Astrocyte of the cerebellum (primary cell): Measurements from ENCODE around the gene PLA2G4C.

ENCODE experiments used
- DNase-seq: peaks from one replicate; pipeline ENCODE4 v3.0.0-alpha.2; 2011; ENCODE audit warnings: low read depth
- H3K4me3 ChIP-seq: 2 replicates; pipeline ENCODE4 v1.5.1; 2011; ENCODE audit warnings: mild to moderate bottlenecking, low read depth, low read length, moderate library complexity
- in situ Hi-C: cut with HindIII; loops from 2 replicates; pipeline ENCODE4 v1.10.0; 2017; ENCODE audit warnings: low sequenced_read_pairs
- TF ChIP-seq, protein P1 (sequence below): IDR thresholded peaks from 2 replicates; pipeline ENCODE4 v1.5.1; 2012; ENCODE audit warnings: low read length, low read depth, moderate library complexity, mild to moderate bottlenecking; ENCODE audit errors: missing control alignments

The PLA2G4C gene, protein sequence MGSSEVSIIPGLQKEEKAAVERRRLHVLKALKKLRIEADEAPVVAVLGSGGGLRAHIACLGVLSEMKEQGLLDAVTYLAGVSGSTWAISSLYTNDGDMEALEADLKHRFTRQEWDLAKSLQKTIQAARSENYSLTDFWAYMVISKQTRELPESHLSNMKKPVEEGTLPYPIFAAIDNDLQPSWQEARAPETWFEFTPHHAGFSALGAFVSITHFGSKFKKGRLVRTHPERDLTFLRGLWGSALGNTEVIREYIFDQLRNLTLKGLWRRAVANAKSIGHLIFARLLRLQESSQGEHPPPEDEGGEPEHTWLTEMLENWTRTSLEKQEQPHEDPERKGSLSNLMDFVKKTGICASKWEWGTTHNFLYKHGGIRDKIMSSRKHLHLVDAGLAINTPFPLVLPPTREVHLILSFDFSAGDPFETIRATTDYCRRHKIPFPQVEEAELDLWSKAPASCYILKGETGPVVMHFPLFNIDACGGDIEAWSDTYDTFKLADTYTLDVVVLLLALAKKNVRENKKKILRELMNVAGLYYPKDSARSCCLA

DNA sequence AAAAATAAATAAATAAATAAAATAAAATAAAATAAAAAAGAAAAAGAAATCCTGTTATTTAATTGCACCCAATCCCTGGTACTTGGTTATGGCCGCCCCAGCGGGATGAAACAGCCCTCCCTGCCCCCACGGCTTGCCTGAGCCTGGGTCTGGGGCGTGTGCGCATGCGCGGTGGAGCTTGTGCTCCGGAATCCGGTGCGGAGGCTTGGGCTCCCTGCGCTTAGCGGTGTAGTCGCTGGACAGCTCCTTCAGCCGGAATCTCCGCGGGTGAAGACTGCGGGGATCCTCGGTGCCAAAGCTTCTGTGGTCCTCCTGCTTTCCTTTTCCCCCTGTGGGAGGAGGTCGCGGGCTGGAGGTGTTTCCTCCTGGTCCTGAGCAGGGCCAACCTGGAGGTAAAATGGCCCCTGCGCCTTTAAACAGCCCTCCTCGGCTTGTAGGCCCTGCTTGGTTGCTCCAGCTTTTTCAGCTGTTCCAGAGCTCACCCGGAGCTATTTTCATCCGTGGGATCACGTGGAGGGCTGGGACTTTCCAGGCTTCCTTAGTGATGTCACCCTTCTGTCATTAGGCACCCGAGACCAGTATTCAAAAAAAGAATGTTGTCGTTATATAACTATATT is at the start of gene PLA2G4C:
PLA2G4C (minus strand) TSS at position 468 of the 617 bp plus-strand sequence. CDS start 4,288 bp downstream, outside the sequence.
- DNase-seq: peak; percentile 71
- TF ChIP-seq, protein P1, sequence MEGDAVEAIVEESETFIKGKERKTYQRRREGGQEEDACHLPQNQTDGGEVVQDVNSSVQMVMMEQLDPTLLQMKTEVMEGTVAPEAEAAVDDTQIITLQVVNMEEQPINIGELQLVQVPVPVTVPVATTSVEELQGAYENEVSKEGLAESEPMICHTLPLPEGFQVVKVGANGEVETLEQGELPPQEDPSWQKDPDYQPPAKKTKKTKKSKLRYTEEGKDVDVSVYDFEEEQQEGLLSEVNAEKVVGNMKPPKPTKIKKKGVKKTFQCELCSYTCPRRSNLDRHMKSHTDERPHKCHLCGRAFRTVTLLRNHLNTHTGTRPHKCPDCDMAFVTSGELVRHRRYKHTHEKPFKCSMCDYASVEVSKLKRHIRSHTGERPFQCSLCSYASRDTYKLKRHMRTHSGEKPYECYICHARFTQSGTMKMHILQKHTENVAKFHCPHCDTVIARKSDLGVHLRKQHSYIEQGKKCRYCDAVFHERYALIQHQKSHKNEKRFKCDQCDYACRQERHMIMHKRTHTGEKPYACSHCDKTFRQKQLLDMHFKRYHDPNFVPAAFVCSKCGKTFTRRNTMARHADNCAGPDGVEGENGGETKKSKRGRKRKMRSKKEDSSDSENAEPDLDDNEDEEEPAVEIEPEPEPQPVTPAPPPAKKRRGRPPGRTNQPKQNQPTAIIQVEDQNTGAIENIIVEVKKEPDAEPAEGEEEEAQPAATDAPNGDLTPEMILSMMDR: no peak
- in situ Hi-C loops: no loop called here
- H3K4me3 ChIP-seq: peak within 1 kb of the TSS; percentile 36

DNA sequence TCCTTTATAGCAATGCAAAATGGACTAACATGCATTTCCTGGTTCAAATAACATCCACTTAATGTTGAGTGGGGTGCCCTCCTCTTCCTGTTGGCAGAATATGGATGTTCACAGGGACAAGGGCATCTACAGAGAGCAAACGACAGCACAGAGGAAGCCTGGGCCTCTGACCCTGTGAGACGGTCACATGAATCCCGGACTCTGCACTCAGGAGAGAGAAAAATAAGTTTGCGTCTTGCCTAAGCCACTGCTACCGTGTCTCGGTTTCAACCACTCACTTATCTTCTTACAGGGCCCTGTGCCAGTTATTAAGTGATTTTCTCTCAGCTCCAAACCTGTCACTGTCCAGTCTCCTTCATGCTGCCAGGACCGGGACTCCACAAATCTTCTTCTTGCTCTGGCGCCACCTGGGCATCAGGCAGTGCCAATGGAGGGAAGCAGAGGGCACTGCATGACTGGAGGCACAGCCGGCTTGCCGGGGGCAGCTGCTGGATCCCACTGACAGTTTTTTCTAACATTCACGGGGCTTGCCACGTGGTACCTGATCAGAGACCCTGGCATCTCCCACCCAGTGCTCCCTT is 47.7 kb upstream of the PLA2G4C start:
- TF ChIP-seq, protein P1: no peak
- in situ Hi-C loops: no loop called here
- DNase-seq: no peak
- no peak overlapping the region for H3K4me3 ChIP-seq

DNA sequence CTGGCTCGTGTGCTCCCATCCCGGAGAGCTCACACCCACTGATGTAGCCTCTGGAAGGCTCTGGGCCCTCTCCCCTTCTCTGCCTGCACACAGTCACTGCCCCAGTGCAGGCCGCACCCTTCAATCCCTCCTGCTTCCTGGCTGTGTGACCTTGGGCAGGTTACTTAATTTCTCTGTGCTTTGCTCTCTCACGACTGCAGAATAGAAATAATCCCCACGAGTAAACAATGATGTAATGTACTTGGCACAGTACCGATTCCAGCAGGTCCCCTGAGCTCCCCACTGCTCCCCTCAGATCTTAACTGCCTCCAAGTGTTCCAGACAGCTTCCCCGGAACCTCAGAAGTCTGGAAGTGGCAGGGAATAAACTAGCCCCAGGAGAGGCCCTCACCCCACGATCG is 43.4 kb upstream of the PLA2G4C start:
- TF ChIP-seq, protein P1: no peak
- in situ Hi-C loops: no loop called here
- no peak for DNase-seq
- no peak overlapping the region for H3K4me3 ChIP-seq

DNA sequence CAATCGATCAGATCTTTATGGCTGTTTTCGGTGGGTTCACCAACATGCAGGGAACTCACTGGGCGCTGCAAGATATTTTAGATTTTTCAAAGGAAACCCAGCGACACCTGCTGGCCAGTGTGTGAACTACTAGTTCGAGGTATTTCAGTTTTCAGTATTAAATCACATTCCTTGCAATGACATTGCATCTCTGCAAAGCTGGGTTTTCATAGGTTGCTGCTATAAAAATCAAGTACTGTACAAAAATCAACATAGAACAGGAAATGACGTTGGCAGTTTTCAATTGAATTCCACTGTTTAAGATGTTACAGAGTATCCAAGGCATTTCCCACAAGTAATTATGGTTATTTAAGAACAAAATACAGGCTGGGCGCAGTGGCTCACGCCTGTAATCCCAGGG is 41.9 kb upstream of the PLA2G4C start:
- TF ChIP-seq, protein P1: peak; percentile 67
- no peak overlapping the region for H3K4me3 ChIP-seq
- in situ Hi-C loops: no loop called here
- peak; percentile 33 for DNase-seq

DNA sequence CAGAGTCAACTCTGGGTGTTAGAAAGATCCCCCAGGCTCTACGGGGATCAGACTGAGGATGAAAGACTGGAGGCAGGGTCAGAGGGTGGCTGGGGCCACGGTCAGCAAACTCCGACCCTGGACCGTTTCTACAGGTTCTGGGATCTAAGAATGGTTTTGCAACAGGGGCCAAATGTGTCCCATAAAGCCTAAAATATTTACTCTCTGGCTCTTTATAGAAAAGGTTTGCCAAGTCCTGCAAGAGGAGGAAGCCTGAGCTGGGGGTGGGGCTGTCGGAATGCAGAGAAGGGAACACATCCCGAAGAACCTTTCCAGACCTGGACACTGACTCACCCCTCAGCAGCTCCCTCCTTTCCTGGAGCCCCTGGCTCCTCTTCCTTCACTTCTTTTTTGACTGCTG is 38.8 kb upstream of the PLA2G4C start:
- in situ Hi-C loops: no loop called here
- no peak for DNase-seq
- no peak overlapping the region for H3K4me3 ChIP-seq
- TF ChIP-seq, protein P1: no peak

DNA sequence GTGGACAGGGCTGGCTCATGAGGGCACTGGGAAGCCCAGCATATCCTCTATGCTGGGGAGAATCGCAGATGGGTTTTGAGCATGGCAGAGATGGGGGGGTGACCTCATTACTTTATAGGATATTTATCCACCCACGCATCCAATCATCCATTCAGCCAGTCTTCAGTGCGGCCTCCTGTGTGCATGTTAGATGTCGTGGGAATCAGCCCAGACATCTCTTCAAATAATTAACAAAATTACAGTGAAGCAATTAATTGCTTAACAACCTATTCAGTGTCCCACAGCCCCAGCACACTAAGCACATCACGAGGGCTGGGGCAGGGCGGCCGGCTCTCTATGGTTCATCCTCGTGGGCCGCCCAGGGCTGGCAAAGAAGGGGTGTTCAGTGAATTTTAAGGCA is 38.0 kb upstream of the PLA2G4C start:
- no peak for DNase-seq
- no peak overlapping the region for H3K4me3 ChIP-seq
- in situ Hi-C loops: no loop called here
- TF ChIP-seq, protein P1: no peak
